RWPE2 (cell line): ENCODE measurements around the gene MGAM2.
"Not testable (repeated sequence)": the region's sequence is repeated elsewhere in the genome, so short reads cannot be mapped to it uniquely, and the experiment has no call there.

Experiments used
- ATAC-seq: fragments of 200-7000 bp; cut with Tn5 transposase; 3 replicates; pipeline ENCODE4 v1.9.1; 2021; ENCODE audit warnings: low read depth
- DNase-seq: peaks from one replicate; pipeline ENCODE4 v3.0.0-alpha.2; 2020; ENCODE audit warnings: low spot score
- H3K27ac ChIP-seq: fragments of 450-650 bp; 2 replicates; pipeline ENCODE4 v1.5.1; 2017; ENCODE audit warnings: mild to moderate bottlenecking; ENCODE audit not compliant: poor library complexity, severe bottlenecking
- H3K27me3 ChIP-seq: fragments of 250-450 bp; sonication (Bioruptor Pico); 2 replicates; pipeline ENCODE4 v1.5.1; 2021; ENCODE audit warnings: mild to moderate bottlenecking, moderate library complexity; ENCODE audit not compliant: insufficient read depth, poor library complexity, severe bottlenecking
- H3K36me3 ChIP-seq: fragments of 250-450 bp; sonication (Bioruptor Pico); 2 replicates; pipeline ENCODE4 v1.5.1; 2020; ENCODE audit warnings: low read depth, mild to moderate bottlenecking, moderate library complexity
- H3K4me1 ChIP-seq: fragments of 250-450 bp; sonication (Bioruptor Pico); 2 replicates; pipeline ENCODE4 v1.5.1; 2021; ENCODE audit warnings: mild to moderate bottlenecking, moderate library complexity; ENCODE audit not compliant: insufficient read depth, poor library complexity, severe bottlenecking
- H3K4me3 ChIP-seq: fragments of 250-450 bp; sonication (Bioruptor Pico); 2 replicates; pipeline ENCODE4 v1.5.1; 2021; ENCODE audit warnings: mild to moderate bottlenecking, moderate library complexity; ENCODE audit not compliant: severe bottlenecking
- H3K9me3 ChIP-seq: fragments of 250-450 bp; sonication (Bioruptor Pico); 2 replicates; pipeline ENCODE4 v1.5.1; 2021; ENCODE audit warnings: mild to moderate bottlenecking, moderate library complexity; ENCODE audit not compliant: severe bottlenecking
- CTCF ChIP-seq: fragments of 450-650 bp; IDR thresholded peaks from one replicate; pipeline ENCODE4 v1.5.1; 2017; ENCODE audit warnings: mild to moderate bottlenecking, moderate library complexity; ENCODE audit not compliant: poor library complexity, severe bottlenecking

The MGAM2 gene

DNA sequence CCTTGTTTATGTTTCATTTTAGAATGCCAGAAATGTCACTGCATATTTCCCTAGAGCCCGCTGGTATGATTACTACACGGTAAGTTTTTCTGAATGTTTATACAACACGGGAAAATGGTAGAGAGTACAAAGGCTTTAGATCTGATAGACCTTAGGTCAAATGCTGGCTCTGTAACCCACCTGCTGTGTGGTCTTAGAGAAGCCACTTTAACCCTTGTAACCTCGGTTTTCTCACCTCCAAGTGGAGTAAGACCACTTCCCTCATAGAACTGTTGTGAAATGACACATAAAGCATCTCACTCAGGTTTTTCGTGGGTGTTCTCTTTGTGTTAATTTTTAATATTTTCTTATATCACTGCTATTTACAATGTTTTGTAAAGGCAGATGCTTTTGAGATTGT lies 13.9 kb upstream of the MGAM2 start:
- Histone ChIP-seq H3K36me3 (no peaks in the 10 kb centered on the region), H3K9me3 (no peaks in the 10 kb centered on the region), H3K27me3 (no peaks in the 10 kb centered on the region), H3K27ac (no peak overlapping the region), H3K4me1 (no peaks in the 10 kb centered on the region), H3K4me3 (no peak overlapping the region)
- DNase-seq (no peak), ATAC-seq (no peak)
- no peak for TF ChIP-seq CTCF

DNA sequence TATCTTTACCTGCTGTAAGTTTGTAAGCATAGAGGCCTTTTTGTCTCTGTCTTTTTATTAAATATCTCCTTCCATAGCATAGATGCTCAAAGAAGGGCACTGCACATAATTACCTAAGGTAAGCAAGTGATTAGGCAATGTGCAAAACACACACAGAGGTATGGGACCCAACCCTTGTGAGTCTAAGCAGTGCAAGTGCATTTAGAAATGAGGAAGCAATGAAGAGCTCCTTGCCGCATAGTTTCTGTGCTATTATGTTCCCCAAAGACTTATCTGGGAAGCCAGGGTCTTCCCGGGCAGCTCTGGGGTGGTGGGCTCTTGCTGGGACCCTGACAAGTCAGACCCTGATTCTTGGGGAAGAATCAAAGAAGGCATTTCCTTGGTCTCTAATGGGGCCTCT lies 13.5 kb upstream of the MGAM2 start:
- Histone ChIP-seq H3K27ac (no peak overlapping the region), H3K9me3 (no peaks in the 10 kb centered on the region), H3K27me3 (no peaks in the 10 kb centered on the region), H3K4me3 (no peak overlapping the region), H3K36me3 (no peaks in the 10 kb centered on the region), H3K4me1 (no peaks in the 10 kb centered on the region)
- no peak for ATAC-seq
- no peak for DNase-seq
- TF ChIP-seq CTCF = no peak

DNA sequence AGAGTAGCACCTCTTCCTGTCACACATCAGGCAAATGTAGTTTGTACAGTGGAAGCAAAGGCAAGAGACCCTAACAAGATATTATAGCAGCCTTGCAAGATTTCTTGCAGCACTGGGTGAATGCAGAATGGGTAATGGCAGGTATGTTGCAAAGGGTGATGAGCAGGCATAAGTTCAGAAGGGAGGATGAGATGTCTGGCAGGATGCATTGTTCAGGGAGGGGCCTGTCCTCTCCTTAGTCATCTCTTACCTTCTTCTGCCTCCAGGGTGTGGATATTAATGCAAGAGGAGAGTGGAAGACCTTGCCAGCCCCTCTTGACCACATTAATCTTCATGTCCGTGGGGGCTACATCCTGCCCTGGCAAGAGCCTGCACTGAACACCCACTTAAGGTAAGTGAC lies 12.2 kb upstream of the MGAM2 start:
- H3K36me3 ChIP-seq, H3K27ac ChIP-seq, H3K9me3 ChIP-seq, H3K27me3 ChIP-seq, DNase-seq, H3K4me3 ChIP-seq, H3K4me1 ChIP-seq: not testable (repeated sequence)
- ATAC-seq = peak; percentile 57

DNA sequence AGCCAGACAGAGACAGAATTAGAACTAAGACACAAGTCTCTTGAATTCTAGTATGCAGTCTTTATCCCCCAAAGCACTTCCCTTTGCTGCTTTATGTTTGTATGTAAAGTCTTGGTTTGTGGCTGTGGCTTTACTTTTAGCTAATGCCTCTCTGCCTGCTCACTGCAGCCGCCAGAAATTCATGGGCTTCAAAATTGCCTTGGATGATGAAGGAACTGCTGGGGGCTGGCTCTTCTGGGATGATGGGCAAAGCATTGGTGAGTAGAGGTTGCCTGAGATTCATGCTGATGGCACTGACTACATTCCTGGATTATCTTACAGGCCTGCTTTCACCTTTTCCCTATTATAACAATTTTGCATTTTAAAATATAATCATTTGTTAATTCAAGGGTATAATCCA lies 10.9 kb upstream of the MGAM2 start:
- H3K27me3 ChIP-seq = no peaks in the 10 kb centered on the region
- DNase-seq = no peak
- TF ChIP-seq CTCF = no peak
- H3K36me3 ChIP-seq = no peaks in the 10 kb centered on the region
- H3K27ac ChIP-seq = no peak overlapping the region
- H3K4me1 ChIP-seq = peaks cover 11% of the 10 kb centered on the region
- no peaks in the 10 kb centered on the region for H3K9me3 ChIP-seq
- ATAC-seq = no peak
- no peak overlapping the region for H3K4me3 ChIP-seq

DNA sequence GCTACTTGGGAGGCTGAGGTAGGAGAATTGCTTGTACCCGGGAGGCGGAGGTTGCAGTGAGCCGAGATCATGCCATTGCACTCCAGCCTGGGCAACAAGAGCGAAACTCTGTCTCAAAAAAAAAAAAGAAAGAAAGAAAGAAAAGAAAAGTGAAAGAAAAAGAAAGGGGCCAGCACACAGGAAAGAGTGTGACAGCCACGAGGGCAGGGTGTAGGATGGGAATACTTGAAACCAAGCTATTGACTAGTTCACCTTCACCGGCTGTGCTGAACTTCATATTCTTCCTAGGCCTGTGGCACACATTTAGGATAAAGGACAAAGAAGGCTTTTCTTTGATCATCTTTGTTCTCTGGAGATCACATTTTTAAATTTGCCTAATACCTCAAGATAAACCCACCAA lies 9.7 kb upstream of the MGAM2 start:
- not testable (repeated sequence) for DNase-seq, H3K27ac ChIP-seq, H3K4me3 ChIP-seq, ATAC-seq, H3K36me3 ChIP-seq, H3K27me3 ChIP-seq, H3K9me3 ChIP-seq
- H3K4me1 ChIP-seq = peaks cover 11% of the 10 kb centered on the region

DNA sequence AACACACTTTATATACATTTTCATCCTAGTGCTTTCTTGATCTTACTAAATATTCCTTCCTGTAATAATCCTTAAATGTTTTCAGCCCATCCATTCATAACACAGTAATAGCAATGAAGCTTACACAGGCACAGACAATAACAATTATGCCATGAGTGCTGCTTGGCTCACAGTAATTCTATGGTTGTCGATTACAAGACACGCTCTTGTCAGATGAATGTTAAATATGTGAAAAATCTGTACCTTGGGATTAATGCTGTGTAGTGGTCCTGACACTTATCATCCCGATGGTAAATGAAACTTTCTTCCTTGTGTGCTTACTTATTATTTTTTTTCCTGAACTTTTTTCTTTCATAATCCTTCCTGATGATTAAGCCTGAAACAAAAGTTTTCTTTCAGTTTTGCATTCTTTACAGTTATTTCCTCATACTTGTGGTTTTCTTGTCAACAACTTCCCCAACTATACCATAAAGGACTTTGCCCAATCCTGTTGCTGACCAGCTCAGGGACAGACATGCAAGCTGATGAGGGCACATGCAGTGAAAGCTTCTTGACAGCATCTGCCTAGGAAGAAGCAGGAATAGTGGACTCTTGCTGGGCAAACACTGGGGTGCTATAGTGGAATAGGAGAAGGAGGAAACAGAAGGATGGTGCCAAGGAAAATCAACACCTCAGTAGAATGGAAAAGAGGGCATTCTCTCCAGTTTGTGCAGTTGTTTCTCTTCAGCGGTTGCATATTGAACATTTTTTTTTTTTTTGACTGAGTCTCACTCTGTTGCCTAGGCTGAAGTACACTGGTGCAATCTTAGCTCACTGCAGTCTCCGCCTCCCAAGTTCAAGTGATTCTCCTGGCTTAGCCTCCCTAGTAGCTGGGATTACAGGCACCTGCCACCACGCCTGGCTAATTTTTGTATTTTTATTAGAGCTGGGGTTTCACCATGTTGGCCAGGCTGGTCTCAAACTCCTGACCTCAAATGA lies 6.7 kb upstream of the MGAM2 start:
- Histone ChIP-seq H3K27me3 (no peaks in the 10 kb centered on the region), H3K4me1 (peaks cover 11% of the 10 kb centered on the region), H3K36me3 (no peaks in the 10 kb centered on the region), H3K27ac (peak overlapping the region; percentile 61), H3K4me3 (no peak overlapping the region), H3K9me3 (no peaks in the 10 kb centered on the region)
- no peak for TF ChIP-seq CTCF
- ATAC-seq = peak; percentile 94
- DNase-seq = no peak
